Measurements from ENCODE around the gene ECSCR.

DNA sequence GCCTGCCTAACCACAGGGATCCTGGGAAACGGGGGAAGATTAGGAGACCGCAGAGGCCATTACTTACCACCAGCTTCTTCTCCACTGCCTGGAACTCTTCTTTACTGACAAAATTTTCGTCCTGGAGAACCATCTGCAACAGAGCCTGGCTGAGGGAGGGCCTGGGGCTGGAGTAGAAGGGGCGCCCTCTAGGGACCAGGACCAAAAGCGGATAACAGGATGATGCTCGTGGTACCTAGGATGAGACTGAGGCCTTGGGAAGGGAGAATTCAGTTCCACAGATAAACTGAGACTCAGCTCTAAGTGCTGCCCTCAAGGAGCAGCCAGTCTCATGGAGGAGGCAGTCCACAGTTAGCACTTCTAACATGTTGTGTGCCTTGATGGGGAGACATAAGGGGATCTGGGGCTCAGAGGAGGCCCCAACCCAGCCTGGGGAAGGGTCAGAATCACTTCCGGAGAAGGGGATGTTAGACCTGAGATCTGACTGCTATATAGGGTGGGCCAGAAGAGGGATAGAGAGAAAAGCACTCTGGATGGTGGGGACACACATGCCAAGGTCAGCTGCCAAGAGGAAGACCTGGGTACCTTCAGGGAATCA, 59.9 kb downstream of the ECSCR start:
- TF ChIP-seq, protein P1, sequence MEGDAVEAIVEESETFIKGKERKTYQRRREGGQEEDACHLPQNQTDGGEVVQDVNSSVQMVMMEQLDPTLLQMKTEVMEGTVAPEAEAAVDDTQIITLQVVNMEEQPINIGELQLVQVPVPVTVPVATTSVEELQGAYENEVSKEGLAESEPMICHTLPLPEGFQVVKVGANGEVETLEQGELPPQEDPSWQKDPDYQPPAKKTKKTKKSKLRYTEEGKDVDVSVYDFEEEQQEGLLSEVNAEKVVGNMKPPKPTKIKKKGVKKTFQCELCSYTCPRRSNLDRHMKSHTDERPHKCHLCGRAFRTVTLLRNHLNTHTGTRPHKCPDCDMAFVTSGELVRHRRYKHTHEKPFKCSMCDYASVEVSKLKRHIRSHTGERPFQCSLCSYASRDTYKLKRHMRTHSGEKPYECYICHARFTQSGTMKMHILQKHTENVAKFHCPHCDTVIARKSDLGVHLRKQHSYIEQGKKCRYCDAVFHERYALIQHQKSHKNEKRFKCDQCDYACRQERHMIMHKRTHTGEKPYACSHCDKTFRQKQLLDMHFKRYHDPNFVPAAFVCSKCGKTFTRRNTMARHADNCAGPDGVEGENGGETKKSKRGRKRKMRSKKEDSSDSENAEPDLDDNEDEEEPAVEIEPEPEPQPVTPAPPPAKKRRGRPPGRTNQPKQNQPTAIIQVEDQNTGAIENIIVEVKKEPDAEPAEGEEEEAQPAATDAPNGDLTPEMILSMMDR (IDR thresholded peaks at IDR 0.05): peak; percentile 63
- TF ChIP-seq EZH2 (IDR thresholded peaks at IDR 0.05): no peak

Data from neural progenitor cell (in vitro differentiated cells).